Neural cell (in vitro differentiated cells): ENCODE results near the gene MOV10L1.

ENCODE experiments used
- CTCF ChIP-seq: fragments of 450-650 bp; IDR thresholded peaks from 2 replicates; pipeline ENCODE4 v1.5.1; 2014; ENCODE audit warnings: antibody characterized with exemption, mild to moderate bottlenecking, moderate library complexity; ENCODE audit not compliant: poor library complexity, severe bottlenecking
- EZH2 ChIP-seq: fragments of 200-600, 300-800 bp; shearing (Covaris generic), sonication (generic); IDR thresholded peaks from 2 replicates; pipeline ENCODE4 v1.6.1; 2014; ENCODE audit warnings: antibody characterized with exemption, low read length, borderline replicate concordance, mild to moderate bottlenecking; ENCODE audit not compliant: insufficient read depth, poor library complexity, severe bottlenecking

- no peak for TF ChIP-seq CTCF
- TF ChIP-seq EZH2: no peak
Observed at GRCh38 chr22:50139843-50140415, 50.1 kb downstream of the MOV10L1 start.
